Esophagus muscularis mucosa (tissue), 4 donors: Measurements from ENCODE around the gene BEST4. TPM values are rescaled to one million over a fixed set of nuclear protein-coding genes. Genes with fewer than 3 reads are reported as not detected.

Experiments used
- DNase-seq: peaks from one replicate; pipeline ENCODE4 v3.0.0-alpha.2; 2017; ENCODE audit errors: extremely low spot score
- H3K27ac ChIP-seq, 4 donors: fragments of 200-600 bp; sonication (generic); replicated peaks in 1 of 4; 1 replicate in 3 of 4; 2 replicates in 1 of 4; pipeline ENCODE4 v1.5.1; 2016 to 2019; ENCODE audit warnings: mild to moderate bottlenecking in 1 of 4
- H3K27me3 ChIP-seq, 4 donors: fragments of 200-600 bp; sonication (generic); one replicate each; pipeline versions ENCODE4 v1.5.1 to v1.6.0; 2016 to 2019
- H3K36me3 ChIP-seq, 4 donors: fragments of 200-600 bp; sonication (generic); one replicate each; pipeline ENCODE4 v1.5.1; 2016 to 2019
- H3K4me1 ChIP-seq, 4 donors: fragments of 200-600 bp; sonication (generic); one replicate each; pipeline ENCODE4 v1.5.1; 2016 to 2019
- H3K4me3 ChIP-seq, 4 donors: fragments of 200-600 bp; sonication (generic); 1 replicate in 2 of 4; 2 replicates in 2 of 4; pipeline ENCODE4 v1.5.1; 2016 to 2019; ENCODE audit warnings: mild to moderate bottlenecking in 4 of 4, moderate library complexity in 1 of 4
- H3K9me3 ChIP-seq, 4 donors: fragments of 200-600 bp; sonication (generic); 1 replicate in 3 of 4; 2 replicates in 1 of 4; pipeline ENCODE4 v1.5.1; 2016 to 2019
- EP300 ChIP-seq: sonication (generic); formaldehyde crosslinking; IDR thresholded peaks from one replicate; pipeline ENCODE4 v1.6.1; 2017; ENCODE audit warnings: antibody characterized with exemption
- POLR2A ChIP-seq: fragments of 450-650 bp; IDR thresholded peaks from one replicate; pipeline ENCODE4 v1.6.1; 2017; ENCODE audit warnings: antibody characterized with exemption, moderate library complexity, mild to moderate bottlenecking, low read depth
- POLR2AphosphoS5 ChIP-seq, 2 donors: sonication (generic); formaldehyde crosslinking; IDR thresholded peaks; one replicate each; pipeline ENCODE4 v1.6.1; 2017; ENCODE audit warnings: antibody characterized with exemption in 2 of 2
- WGBS: methylation state at CpG from one replicate; pipeline ENCODE4 v1.1.5; 2018; 5-methylcytosine and 5-hydroxymethylcytosine counted together
- intact Hi-C: fragments of 100-400 bp; cut with DNase I; formaldehyde crosslinking; loops from one replicate; pipeline ENCODE4 v1.15.1; 2023
- total RNA-seq, 4 donors: library from RNA; depleted of rRNA; stranded (reverse); fragments of >200 nt; gene quantifications; one replicate each; pipeline versions ENCODE4 v1.1.0 to v1.2.1, GENCODE V29; 2016
- TF ChIP-seq, protein P1 (sequence below), 3 experiments: fragments of 200-600 bp in 2 of 3; fragments of 450-650 bp in 1 of 3; sonication (generic) in 2 of 3; IDR thresholded peaks; one replicate each; pipeline ENCODE4 v1.5.1; 2017 to 2019; ENCODE audit warnings: antibody characterized with exemption in 3 of 3, mild to moderate bottlenecking in 2 of 3, moderate library complexity in 1 of 3

The BEST4 gene
- total RNA-seq, 4 donors from 2014 or later = 0.29 TPM; not detected in 3

DNA sequence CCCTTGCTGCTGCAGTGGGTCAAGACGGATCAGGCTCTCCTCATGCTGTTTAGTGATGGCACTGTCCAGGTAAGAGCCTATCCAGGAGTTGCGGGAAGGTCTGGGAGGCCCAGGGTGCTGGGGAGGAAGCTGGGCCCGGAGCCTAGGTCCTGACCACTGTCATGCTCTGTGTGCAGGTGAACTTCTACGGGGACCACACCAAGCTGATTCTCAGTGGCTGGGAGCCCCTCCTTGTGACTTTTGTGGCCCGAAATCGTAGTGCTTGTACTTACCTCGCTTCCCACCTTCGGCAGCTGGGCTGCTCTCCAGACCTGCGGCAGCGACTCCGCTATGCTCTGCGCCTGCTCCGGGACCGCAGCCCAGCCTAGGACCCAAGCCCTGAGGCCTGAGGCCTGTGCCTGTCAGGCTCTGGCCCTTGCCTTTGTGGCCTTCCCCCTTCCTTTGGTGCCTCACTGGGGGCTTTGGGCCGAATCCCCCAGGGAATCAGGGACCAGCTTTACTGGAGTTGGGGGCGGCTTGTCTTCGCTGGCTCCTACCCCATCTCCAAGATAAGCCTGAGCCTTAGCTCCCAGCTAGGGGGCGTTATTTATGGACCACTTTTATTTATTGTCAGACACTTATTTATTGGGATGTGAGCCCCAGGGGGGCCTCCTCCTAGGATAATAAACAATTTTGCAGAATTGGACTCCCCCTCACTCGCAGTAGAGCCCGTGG, 17.5 kb upstream of the BEST4 start:
- intact Hi-C loops = no loop called here
- Histone ChIP-seq H3K4me3 (no peak overlapping the region), H3K36me3 (peaks cover 9 to 47% (median 41%) of the 10 kb centered on the region in 4 donors), H3K27ac (peak overlapping the region; percentile 96 to 97 (median 96)), H3K9me3 (no peaks in the 10 kb centered on the region), H3K27me3 (no peaks in the 10 kb centered on the region), H3K4me1 (peaks cover 76 to 100% (median 92%) of the 10 kb centered on the region in 4 donors)
- WGBS = 83% methylated on average over 7 of the region's 20 CpGs
- DNase-seq = no peak
- TF ChIP-seq, protein P1, sequence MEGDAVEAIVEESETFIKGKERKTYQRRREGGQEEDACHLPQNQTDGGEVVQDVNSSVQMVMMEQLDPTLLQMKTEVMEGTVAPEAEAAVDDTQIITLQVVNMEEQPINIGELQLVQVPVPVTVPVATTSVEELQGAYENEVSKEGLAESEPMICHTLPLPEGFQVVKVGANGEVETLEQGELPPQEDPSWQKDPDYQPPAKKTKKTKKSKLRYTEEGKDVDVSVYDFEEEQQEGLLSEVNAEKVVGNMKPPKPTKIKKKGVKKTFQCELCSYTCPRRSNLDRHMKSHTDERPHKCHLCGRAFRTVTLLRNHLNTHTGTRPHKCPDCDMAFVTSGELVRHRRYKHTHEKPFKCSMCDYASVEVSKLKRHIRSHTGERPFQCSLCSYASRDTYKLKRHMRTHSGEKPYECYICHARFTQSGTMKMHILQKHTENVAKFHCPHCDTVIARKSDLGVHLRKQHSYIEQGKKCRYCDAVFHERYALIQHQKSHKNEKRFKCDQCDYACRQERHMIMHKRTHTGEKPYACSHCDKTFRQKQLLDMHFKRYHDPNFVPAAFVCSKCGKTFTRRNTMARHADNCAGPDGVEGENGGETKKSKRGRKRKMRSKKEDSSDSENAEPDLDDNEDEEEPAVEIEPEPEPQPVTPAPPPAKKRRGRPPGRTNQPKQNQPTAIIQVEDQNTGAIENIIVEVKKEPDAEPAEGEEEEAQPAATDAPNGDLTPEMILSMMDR (IDR thresholded peaks at IDR 0.05) = no peak
- TF ChIP-seq POLR2AphosphoS5 (IDR thresholded peaks at IDR 0.05) (no peak), EP300 (no peak), POLR2A (no peak)

DNA sequence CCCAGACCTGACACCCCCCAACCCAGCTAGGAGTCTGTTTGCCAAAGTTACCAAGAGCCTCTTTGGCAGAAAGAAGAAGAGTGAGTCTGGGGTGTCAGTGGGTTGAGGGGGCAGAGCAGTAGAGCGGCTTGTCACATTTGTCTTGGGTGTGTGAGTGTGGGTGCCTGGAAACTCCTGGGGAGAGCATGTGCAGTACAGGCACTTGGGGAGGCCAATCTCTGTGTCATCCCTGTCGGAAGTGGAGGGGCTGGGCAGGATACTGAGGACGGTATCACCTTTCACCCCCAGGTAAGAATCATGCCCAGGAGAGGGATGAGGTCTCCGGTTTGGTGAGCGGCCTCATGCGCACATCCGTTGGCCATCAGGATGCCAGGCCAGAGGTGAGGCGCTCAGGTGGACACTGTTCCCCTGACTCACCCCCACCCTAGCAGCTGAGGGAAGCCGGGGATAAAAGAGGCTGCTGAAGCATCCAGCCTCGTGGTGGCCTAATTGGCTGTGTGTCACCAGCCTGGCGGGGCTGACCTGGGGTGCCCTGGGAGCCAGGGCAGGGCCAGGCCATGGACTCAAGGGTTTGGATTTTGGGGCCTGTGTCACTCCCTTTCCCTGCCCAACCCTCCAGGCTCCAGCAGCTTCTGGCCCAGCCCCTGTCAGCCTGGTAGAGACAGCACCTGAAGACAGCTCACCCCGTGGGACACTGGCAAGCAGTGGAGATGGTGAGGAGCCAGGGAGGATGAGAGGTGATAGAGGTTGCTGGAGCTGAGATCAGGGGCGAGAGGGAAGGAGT, 15.5 kb upstream of the BEST4 start:
- intact Hi-C loops = no loop called here
- H3K27ac ChIP-seq = peak overlapping the region; percentile 48 to 96 (median 80)
- peaks cover 64 to 91% (median 79%) of the 10 kb centered on the region in 4 donors for H3K4me1 ChIP-seq
- TF ChIP-seq, protein P1 (IDR thresholded peaks at IDR 0.05) = no peak
- TF ChIP-seq POLR2AphosphoS5 (IDR thresholded peaks at IDR 0.05) (no peak), POLR2A (no peak), EP300 (no peak)
- DNase-seq = no peak
- no peak overlapping the region for H3K4me3 ChIP-seq
- no peaks in the 10 kb centered on the region for H3K27me3 ChIP-seq
- 90% methylated on average over 11 of the region's 13 CpGs for WGBS
- no peaks in the 10 kb centered on the region for H3K9me3 ChIP-seq
- H3K36me3 ChIP-seq = peaks cover 9 to 47% (median 41%) of the 10 kb centered on the region in 4 donors

DNA sequence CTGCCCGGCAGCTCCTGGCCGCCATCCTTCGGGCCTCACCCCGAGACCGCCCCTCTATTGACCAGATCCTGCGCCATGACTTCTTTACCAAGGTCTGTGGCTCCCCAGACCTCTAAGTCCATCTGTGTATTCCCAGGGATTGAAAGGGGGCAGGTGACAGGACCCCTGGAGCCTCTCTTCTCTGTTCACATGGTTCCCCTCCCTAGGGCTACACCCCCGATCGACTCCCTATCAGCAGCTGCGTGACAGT, 15.0 kb upstream of the BEST4 start:
- H3K27ac ChIP-seq = peak overlapping the region; percentile 48 to 96 (median 80)
- 92% methylated on average over 9 of the region's 9 CpGs for WGBS
- no peak for DNase-seq
- peaks cover 9 to 47% (median 41%) of the 10 kb centered on the region in 4 donors for H3K36me3 ChIP-seq
- H3K9me3 ChIP-seq = no peaks in the 10 kb centered on the region
- H3K4me1 ChIP-seq = peaks cover 58 to 86% (median 74%) of the 10 kb centered on the region in 4 donors
- peak overlapping the region in 1 of 4 donors; percentile 92 for H3K4me3 ChIP-seq
- no peak for TF ChIP-seq POLR2A
- TF ChIP-seq, protein P1 (IDR thresholded peaks at IDR 0.05) = no peak
- no peak for TF ChIP-seq POLR2AphosphoS5 (IDR thresholded peaks at IDR 0.05)
- TF ChIP-seq EP300 = no peak
- H3K27me3 ChIP-seq = no peaks in the 10 kb centered on the region
- intact Hi-C loops = no loop called here

DNA sequence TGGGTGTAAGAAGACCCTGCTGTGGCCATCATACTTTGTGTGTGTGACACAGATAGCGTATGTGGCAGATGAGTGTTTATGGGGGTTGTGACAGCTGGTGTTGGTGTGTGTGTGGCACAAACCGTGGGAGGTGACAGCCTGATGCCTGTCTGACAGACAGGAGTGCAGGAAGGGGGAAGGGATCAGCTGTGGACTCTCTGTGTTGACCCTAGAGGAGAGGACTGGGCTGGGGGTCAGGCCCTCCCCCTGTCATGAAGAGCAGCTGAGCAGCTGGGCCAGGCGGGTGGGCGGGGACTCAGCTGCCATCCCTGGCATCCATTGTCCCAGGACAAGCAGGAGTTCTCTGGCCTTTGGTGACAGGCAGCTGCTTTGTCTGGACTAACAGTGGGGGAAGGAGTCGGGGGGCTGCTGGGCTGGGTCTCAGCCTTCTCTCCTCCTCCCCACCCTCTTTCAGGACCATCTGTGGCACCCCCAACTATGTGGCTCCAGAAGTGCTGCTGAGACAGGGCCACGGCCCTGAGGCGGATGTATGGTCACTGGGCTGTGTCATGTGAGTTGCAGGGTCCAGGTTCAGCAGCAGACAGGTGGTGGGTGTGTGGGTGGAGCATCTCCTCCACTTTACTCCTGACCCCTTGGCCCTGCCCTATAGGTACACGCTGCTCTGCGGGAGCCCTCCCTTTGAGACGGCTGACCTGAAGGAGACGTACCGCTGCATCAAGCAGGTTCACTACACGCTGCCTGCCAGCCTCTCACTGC, 14.5 kb upstream of the BEST4 start:
- 85% methylated on average over 8 of the region's 13 CpGs for WGBS
- H3K9me3 ChIP-seq = no peaks in the 10 kb centered on the region
- H3K27ac ChIP-seq = peak overlapping the region; percentile 48 to 96 (median 80)
- intact Hi-C loops = no loop called here
- no peak for TF ChIP-seq POLR2AphosphoS5 (IDR thresholded peaks at IDR 0.05)
- TF ChIP-seq, protein P1 (IDR thresholded peaks at IDR 0.05) = no peak
- TF ChIP-seq POLR2A = no peak
- TF ChIP-seq EP300 = no peak
- peaks cover 53 to 81% (median 69%) of the 10 kb centered on the region in 4 donors for H3K4me1 ChIP-seq
- no peaks in the 10 kb centered on the region for H3K27me3 ChIP-seq
- H3K36me3 ChIP-seq = peaks cover 9 to 47% (median 41%) of the 10 kb centered on the region in 4 donors
- DNase-seq = no peak
- peak overlapping the region; percentile 81 to 95 (median 92) for H3K4me3 ChIP-seq
